ENCODE measurements around the gene CAMTA1.

CAMTA1 gene

DNA sequence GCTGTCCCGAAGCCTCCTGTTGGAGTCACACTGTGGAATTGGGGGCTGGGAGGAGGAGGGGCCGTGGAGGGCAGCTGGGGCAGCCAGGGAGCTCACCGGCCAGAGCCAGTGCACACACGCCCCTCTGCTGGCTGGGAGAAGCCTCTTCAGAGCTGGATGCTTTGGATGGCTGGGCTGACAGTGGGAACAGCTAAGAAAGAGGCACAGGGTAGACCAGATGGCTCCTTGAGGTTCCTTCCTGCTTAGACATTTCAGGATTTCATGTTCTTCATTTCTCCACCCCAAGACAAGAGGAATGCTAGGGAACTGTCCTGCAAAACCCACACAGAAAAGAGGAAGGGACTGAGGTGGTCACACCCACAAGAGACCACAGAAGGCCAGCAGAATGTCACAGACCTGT is 731.1 kb downstream of the CAMTA1 start:
- no peak for DNase-seq

DNA sequence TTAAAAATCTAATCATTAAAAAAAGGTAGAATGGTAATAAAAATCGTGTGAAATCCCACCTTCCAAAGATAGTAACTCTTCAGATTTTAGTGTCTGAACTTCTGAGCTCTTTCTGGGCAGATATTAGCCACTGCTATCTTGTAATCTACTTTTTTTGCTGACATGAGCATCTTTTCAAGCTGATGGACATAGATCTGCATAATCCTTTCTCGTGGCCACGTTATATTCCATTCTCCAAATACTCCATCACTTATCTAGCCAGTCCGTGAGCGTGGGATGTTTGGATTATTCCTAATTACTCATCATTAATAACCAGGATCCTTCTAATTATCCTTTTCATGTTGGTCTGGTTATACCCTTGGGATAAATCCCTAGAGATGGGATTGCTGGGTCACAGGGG is 731.7 kb downstream of the CAMTA1 start:
- DNase-seq = no peak

DNA sequence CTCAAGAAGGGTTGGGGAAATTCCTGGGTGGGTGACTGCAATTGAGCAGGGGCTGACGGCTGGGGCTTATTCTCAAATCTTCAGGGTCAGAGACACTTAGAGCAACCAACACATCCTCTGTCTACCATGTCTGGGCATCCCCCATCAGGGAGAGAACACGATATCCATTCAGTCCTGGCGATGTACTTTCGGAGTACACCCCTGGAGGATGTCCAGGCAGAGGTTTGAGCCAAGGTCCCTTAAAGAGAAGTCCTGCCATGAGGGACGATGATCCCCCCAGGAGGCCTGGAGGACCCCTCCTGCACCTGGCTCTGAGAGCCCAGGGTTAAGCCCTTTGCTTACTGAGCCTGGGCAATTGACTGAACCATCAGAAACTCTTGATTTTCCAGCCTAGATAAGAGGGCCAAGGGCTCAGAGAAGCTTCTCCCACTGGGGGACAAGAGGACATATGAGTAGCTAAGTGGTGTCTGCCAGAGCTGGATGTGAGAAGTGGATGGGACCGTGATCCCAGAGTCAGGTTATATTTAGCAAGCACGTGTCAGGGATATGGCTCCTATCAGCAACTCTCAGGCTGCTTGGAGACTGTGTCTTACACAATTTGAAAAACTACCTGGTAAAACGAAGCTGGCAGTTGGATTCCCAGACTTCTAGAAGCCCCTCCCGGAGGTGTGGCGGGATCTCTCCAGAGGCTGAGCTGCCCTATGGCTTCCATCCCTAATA is 732.5 kb downstream of the CAMTA1 start:
- DNase-seq = no peak

DNA sequence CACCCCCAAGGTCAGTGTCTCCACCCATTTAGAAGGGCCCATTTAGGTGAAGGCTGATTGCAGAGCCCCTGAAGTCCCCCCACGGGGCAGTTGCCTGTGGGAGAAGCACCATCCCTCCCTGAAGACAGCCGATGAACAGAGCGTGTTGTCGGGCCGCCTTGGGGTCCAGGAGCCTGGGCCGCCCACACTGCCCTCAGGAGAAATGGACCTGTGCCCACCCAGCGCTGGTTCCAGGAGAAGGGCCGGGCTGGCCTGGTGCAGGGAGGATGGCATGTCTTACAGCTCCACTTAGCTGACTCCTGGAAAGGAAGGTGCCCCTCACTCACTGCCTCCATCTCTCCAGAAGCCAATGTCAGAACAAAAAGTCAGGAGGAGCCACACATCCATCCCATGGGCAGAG is 733.2 kb downstream of the CAMTA1 start:
- DNase-seq = no peak

DNA sequence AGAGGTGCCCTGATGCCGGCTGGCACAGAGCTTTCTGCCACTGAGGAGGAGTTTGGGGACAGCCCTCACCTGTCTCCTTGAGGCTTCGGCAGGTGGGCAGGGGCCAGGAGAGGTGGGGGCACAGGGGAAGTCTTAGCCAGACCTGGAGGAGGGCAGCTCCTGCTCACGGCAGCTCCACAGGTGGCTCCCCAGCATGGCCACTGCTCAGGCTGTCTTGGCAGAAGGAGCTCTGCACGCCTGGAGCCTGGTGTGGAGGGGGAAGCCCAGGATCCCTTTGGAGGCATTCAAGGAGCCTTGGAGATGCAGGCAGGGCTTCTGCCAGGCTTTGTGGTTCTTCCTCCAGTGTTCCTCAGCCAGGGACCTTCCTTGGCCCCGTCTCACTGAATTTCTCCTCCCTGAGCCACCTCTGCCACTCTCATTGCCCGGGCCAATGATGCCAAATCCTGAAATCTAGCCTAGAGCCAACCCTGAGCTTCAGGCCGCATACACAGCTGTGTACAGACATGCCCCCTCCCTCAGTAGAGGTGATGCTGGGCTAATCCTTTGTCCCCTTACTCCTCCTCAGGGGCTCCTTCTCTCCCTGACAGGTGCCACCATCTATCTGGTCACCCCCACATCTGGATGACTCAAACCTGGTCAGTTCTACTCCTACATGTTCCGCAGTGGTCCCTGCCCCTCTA is 734.1 kb downstream of the CAMTA1 start:
- no peak for DNase-seq

DNA sequence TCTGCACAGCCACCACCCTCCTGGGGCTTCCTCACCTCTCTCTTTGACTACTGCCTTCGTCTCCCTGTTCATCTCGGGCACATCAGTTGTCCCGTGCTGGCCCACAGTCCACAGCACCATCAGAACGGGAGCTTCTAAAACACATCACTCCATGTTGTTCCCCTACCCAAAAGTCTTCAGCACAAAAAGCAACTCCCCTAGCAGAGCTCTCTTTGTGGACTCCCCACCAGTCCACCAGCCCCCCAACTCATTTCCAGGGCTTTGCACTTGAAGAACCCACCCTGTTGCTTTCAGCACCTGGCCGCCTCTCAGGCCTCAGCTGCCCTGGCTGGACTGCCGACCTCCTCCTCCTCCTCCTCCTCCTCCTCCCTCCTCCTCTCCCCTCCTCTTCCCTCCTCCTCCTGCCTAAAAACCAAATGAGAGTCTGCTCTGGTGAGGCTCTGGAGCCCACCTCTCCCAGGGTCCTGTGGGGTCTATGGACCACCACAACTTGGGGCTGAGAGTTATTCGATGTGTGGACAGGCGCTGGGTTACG is 734.7 kb downstream of the CAMTA1 start:
- no peak for DNase-seq

DNA sequence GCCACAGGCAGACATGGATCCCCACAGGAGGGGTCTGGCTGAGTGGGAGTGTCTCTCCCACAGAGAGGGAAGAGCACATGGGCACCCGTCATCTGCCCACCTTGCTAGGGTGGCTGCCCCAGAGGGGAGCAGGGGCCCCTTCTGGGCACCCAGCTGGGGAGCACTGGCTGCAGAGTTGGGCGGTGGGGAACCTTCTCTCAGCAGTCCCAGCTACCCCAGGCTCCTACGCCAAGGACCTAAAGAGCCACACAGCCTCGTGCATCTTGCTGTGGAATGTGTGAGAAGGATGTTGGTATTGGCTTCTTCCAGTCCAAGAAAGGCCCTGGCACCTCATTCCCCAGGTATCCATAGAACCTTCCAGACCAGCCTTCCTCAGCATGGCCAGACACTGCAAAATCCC is 735.2 kb downstream of the CAMTA1 start:
- no peak for DNase-seq

DNA sequence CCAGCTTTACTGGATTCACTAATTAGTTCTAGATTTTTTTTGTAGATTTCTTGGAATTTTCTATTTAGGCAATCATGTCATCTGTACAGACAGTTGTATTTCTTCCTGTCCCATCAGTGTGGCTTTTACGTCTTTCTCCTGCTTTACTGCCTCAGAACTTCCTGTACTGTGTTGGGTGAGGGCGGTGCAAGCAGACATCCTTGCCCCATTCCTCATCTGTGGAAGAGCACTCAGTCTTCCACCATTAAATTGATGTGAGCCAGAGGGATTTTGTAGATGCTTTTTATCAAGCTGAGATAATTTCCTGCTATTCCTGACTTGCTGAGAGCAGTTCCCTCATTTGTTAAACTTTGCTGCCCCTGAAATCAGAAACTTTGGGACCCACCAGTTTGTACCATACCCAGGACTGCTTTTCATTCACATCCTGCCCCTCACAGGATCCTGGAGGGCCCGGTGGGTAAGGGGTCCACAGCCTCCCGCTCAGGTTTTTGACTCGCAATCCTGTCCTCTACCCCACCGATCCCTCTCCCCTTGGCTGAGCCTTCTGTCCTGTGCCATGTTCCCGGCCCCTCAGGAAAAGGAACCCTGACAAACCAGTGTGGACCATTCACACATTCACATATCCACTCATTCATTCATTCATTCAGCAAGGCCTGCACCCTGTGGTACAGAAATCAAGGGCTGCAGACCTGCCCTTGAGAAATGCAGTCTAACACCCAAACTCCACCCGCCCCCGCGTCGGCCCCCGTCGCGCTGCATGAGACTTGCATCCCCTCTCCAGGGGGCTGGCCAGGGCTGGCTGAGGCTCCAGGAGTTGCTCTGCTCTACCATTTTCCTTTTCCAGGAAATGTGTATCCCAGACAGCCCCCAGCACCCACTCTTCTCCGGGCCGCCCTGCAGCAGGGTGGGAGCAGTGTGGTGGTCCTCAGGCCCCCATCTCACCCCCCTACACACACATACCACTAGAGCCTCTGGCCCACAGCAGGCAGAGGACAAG is 739.4 kb downstream of the CAMTA1 start:
- no peak for DNase-seq

DNA sequence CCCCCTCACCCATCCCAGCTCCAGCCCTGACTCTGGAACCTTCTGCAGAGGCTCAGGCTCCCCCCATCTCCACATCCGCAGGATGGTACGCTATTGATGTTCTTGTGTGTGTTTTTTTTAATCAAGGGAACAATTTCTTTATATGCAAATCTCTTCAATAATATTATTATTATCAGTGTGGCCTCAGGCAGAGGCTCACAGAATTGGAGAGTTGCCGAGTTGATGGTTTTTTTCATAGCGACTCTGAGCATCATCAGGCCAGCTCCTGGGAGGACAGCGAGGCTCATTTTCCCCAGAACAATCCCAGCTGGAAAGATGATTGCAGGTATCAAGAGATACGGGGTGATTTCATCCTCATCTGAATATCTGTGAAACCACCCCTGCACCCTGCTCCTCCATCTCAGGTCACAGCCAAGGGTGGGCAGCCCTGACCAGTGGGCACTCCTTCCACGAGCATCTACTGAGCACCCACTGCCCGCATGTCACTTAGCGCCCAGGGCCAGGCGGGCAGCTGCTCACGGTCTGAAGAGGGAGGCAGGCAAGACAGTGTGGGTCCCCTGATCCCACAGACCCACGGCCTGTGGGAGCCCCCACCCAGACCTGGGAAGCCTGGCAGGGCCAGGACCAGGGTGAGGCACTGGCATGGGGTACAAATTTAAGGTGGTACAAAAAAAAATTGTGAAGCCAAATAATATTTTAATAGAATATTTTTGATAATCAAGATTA is 740.2 kb downstream of the CAMTA1 start:
- no peak for DNase-seq

DNA sequence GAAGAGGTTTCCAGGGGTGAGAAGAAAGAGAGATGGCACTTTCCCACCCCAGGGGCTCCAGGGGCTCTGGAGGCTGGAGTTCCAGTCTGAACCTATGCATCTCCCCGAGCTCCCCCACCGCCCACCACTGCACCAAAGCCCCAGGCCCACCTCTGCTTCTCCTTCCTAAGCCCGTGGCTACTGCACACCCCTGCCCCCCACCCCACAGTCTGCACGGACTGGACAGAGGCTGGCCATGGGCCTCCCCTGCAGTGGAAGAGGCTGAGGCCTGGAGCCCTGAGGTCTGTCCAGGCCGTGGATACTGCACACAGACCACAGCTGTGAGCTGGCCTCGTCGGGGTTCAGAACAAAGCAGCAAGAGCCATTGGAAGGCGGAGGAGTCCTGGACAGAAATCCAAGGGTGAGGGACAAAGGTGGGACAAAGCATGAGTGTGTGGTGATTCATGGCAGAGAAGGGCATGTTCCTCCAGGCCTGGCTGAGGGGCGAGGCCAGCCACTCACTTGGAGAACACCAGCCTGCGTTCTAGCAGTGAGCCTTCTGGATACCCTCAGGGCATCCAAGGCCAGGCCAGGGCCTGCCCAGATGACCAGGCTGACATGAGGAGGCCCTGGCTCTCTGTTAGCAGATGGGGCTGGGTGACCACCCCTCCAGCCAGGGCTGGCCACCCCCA is 741.1 kb downstream of the CAMTA1 start:
- no peak for DNase-seq

DNA sequence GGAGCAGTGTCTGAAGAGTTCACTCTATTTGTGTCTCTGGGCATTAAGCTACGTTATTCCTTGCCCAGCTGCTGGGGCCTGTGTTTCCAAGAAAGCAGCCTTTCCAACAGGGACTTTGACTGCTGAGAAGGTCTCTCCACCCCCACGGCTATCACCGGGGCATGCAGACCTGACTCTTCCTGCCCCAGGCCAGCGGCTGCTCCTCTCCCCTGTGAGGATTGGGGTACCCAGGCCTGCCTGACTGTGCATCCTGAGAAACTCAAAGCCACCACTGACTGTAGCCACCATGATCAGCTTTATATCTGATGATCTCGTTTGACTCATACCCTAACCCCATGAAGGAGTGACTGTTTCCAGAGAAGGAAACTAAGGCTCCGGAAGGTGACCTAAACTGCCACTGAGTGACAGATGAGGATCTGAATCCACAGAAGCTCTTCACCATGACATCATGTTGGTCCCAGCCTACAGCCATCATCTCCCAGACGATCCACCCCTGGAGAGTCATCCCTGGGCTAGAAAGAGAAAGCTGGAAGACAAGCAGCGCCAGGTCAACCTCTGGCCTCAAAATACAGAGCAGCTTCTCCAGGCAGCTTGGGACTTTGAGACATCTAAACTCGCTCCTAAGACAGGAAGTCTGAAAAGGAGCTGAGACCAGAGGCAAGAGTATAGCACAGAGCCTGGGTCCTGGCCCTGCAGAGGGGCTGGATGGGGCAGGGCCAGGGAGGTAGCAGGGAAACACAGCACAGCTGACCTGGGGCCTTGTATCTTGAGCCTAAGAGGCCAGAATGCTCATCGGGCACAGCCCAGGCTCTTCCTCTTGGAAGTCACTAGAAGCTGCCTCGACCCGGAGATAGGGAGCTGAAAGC is 741.8 kb downstream of the CAMTA1 start:
- no peak for DNase-seq

DNA sequence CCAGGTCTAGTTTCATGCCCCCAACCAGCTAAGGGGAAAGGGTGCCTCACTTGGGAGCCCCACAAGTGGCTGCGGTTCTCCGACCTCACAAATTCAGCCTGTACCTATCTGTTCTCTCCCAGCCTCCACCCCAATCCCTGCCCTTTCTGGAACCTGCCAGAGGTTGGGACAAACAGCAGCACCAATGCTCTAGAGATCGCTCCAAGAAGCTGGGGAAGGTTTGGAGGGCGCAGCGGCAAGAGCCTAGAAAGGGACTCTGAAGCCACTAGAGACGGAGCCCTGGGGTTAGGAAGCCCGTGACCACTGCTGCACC is 742.4 kb downstream of the CAMTA1 start:
- DNase-seq = no peak

DNA sequence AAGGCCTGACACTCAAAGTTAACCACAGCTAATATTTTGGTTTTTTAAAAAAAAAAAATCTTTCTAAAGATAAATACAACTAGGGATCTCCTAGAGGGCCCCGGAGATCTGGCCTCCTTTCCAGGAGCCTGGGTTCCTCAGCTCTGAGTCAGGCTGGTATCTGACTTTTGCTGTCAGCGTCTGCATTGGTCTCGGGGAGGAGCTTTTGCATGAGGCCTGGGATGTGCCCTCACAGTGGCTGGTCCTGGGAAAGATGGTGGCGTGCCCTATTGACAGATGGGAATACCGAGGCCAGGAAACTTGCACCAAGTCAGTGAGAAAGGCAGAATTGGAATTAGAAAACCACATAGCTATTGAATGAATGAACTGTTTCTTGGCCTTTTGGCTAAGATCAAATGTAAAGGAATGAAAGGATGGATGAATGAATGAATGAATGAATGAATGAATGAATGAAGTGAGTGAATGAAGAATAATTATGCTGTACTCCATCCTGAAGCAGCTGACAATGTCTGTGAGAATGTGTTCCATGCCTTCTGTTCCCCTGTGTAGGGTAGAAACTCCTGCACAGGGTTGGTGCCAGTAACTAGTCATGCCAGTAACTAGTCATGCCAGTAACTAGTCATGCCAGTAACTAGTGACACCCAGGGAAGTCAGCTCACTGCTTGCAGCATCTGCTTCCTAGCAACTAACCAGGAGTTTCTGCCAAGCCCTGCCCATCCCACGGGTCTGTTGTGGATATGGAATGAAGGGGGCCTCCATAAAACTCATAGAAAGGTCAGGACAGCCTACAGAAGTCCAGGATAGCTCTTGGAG is 743.3 kb downstream of the CAMTA1 start:
- no peak for DNase-seq

DNA sequence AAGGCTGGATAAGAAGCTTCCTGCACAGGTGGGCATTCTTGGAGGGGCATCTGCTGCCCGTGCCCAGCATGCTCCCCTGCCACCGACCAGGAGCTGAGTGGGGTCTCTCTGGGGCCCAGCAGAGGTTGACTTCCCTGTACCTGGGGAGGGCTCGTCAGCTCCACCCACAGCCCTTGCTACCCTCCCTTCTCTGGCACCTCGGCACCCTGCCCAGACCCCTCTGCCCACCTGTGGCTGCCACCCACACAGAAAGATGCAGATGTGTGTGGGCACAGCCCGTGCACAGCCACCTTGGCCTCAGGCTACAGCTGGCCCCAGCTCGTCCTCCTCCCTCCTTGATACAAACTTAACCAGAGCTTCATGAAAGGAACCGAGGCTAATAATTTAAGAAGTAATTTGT is 744.7 kb downstream of the CAMTA1 start:
- no peak for DNase-seq

DNA sequence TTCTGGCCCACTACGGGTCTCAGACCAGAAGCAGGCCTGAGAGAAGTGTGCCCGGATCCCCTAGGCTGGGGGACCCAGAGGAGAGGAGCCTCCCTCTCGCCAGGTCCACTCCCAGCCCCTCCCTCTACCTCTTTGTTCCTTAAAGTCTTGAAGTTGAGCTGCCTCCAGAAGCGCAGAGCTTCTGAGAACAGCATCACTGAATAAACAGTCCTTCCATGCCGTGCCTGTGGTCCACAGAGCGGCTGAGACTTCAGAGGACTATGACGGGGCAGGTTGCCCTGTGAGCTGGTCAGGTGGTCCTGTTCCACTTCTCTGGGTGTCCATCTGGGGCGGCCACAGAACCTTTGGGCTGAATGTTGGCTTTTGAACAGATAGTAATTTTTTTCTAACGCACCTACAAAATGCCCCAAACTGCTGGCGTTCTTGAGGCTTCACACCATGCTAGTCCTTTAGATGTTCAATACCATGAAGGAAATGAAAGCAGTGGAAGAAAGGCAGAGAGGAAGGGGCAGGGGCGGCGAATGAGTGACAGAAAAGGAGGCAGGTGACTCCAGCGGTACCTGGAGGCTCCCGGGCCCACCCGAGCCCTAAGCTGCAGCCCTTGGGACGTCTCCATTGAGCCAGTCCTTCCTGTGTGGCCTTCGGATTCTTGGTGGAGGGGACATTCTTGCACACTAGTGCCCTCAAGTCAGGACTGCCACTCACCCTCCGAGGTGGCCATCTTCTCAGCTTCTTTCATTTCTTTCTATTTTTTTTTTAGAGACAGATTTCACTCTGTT is 746.5 kb downstream of the CAMTA1 start:
- DNase-seq = no peak

DNA sequence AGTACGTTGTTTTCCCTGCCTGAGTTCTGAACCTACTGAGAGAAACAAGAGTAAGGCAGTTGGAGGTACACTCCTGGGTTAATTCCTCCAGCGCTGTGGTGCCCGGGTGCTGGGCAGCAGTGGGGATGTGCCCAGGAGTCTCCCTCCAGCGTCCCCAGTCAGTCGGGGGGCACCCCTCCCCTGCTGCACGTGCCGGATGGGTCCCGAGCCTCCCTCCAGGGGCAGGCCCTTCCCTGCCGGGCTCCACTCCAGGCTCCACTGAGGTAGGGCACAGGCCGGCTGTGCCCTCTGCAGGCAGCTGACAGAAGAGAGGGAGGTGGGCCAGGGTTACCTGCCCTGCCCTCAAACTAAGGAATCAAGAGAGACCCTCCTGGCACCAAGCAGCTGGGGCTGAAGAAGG is 747.8 kb downstream of the CAMTA1 start:
- DNase-seq = no peak

DNA sequence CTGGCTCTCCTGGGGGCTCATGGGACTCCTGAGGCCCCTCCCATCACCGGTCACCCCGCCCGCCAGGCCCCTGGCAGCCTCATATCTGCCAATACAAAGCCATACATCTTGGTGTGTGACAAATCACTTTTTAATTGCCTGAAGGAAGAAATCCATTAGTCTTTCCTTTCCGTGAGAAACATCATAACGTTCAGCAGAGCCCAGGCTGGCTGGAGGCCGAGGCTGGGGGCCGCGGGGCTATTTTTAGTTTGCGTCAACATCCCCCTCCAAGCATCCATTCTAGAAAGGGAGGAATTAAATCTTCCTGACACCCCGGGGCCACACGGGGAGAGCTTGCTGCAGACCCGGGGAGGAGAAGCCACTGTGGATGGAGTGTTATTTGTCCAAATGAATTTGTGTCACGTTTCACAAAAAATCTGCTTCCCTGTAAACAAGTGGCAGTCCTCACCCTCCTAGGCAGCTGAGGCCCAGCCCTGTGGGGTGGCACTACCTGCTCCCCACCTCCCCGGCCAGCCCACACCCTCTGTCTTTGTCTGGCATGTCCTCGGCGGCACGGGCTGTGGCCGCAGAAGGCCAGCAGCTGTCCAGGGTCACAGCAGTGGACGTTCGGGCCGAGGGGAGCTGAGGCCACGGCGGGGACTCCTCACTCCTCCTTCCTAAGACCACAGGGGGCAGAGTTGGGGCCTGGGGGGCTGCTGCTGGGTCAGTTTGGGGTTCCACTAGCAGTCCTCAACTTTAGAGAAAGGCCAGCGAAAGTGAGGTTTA is 749.0 kb downstream of the CAMTA1 start:
- DNase-seq = no peak

DNA sequence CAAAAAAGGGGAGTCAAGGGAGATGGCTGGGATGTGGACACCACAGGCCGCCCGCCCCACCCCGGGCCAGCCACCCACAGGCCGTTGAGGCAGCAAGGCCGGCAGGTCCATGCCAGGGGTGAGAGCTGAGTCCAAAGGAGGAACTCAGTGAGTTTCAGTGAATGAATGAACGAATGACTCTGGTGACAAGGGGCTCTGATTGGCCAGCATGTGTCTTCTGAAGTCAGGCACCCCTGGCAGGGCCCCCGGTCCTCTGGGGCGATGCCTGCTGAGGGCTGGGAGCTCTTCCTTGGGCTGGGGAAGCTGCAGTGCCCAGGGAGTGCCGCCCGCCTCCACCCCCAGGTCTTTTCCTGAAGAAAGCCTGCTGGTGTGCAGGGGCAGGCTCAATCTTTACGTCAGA is 749.8 kb downstream of the CAMTA1 start:
- no peak for DNase-seq

Data from 8988T (cell line).